Neuronal stem cell (in vitro differentiated cells): ENCODE results near the gene UROS.

Source experiments
- DNase-seq: peaks from one replicate; pipeline ENCODE4 v3.0.0-alpha.2; 2013; ENCODE audit warnings: low spot score
- H2AFZ ChIP-seq: one replicate; pipeline ENCODE4 v1.6.1; 2013; ENCODE audit warnings: mild to moderate bottlenecking, low read length, inconsistent platforms
- H2AK5ac ChIP-seq: 2 replicates; pipeline ENCODE4 v1.6.1; 2013; ENCODE audit warnings: low read depth, mild to moderate bottlenecking, inconsistent platforms, low read length, moderate library complexity, mixed read lengths
- H2BK120ac ChIP-seq: 2 replicates; pipeline ENCODE4 v1.6.1; 2013; ENCODE audit warnings: low read depth, mild to moderate bottlenecking, inconsistent platforms, low read length, moderate library complexity, mixed read lengths
- H2BK12ac ChIP-seq: one replicate; pipeline ENCODE4 v1.6.1; 2013; ENCODE audit warnings: low read length, inconsistent platforms
- H2BK15ac ChIP-seq: 2 replicates; pipeline ENCODE4 v1.6.1; 2013; ENCODE audit warnings: mild to moderate bottlenecking, low read length, inconsistent platforms, mixed read lengths
- H2BK5ac ChIP-seq: one replicate; pipeline ENCODE4 v1.6.1; 2013; ENCODE audit warnings: inconsistent platforms, mild to moderate bottlenecking, low read length, moderate library complexity
- H3K14ac ChIP-seq: one replicate; pipeline ENCODE4 v1.6.1; 2013; ENCODE audit warnings: low read length, inconsistent platforms
- H3K18ac ChIP-seq: 2 replicates; pipeline ENCODE4 v1.6.1; 2013; ENCODE audit warnings: low read length, inconsistent platforms
- H3K23ac ChIP-seq: 2 replicates; pipeline ENCODE4 v1.6.1; 2013; ENCODE audit warnings: low read depth, mild to moderate bottlenecking, mixed read lengths, low read length, inconsistent platforms; ENCODE audit not compliant: poor library complexity
- H3K27ac ChIP-seq: replicated peaks from 3 replicates; pipeline ENCODE4 v1.5.1; 2013; ENCODE audit warnings: low read length, inconsistent platforms
- H3K27me3 ChIP-seq, 3 experiments: 2 replicates each; pipeline ENCODE4 v1.6.1; 2013; ENCODE audit warnings: low read length in 3 of 3, mild to moderate bottlenecking in 2 of 3, inconsistent platforms in 1 of 3, low read depth in 1 of 3, mixed read lengths in 1 of 3, moderate library complexity in 1 of 3; ENCODE audit not compliant: control insufficient read depth in 3 of 3, insufficient read depth in 3 of 3
- H3K36me3 ChIP-seq, 2 donors: replicated peaks in 1 of 2; 2 replicates each; pipeline ENCODE4 v1.6.1; 2013; ENCODE audit warnings: low read length in 2 of 2; ENCODE audit not compliant: control insufficient read depth in 2 of 2, insufficient read depth in 2 of 2
- H3K4ac ChIP-seq: 2 replicates; pipeline ENCODE4 v1.6.1; 2013; ENCODE audit warnings: inconsistent platforms, mild to moderate bottlenecking, low read length, moderate library complexity
- H3K4me1 ChIP-seq, 2 donors: 1 replicate in 1 of 2; 2 replicates in 1 of 2; pipeline ENCODE4 v1.6.1; 2013; ENCODE audit warnings: low read length in 2 of 2, low read depth in 1 of 2; ENCODE audit not compliant: control insufficient read depth in 2 of 2, insufficient read depth in 1 of 2
- H3K4me2 ChIP-seq: one replicate; pipeline ENCODE4 v1.6.1; 2013; ENCODE audit warnings: mild to moderate bottlenecking, low read length, inconsistent platforms; ENCODE audit not compliant: insufficient read depth, poor library complexity, severe bottlenecking
- H3K4me3 ChIP-seq, 2 donors: 2 replicates each; pipeline ENCODE4 v1.5.1; 2013; ENCODE audit warnings: low read length in 2 of 2, mild to moderate bottlenecking in 2 of 2, inconsistent platforms in 1 of 2, moderate library complexity in 1 of 2
- H3K79me1 ChIP-seq: one replicate; pipeline ENCODE4 v1.6.1; 2013; ENCODE audit warnings: low read depth, mild to moderate bottlenecking, inconsistent platforms, low read length, moderate library complexity
- H3K9ac ChIP-seq: one replicate; pipeline ENCODE4 v1.6.1; 2013; ENCODE audit warnings: mild to moderate bottlenecking, low read depth, low read length, inconsistent platforms; ENCODE audit not compliant: poor library complexity
- H3K9me3 ChIP-seq, 2 donors: replicated peaks in 1 of 2; 2 replicates each; pipeline versions ENCODE3 to v1.6.1; 2013; ENCODE audit warnings: low read length in 2 of 2, mild to moderate bottlenecking in 2 of 2, inconsistent platforms in 1 of 2, low read depth in 1 of 2, mixed read lengths in 1 of 2, moderate library complexity in 1 of 2; ENCODE audit not compliant: control insufficient read depth in 2 of 2, insufficient read depth in 1 of 2
- H4K8ac ChIP-seq: one replicate; pipeline ENCODE4 v1.6.1; 2013; ENCODE audit warnings: low read depth, mild to moderate bottlenecking, inconsistent platforms, low read length, moderate library complexity
- H4K91ac ChIP-seq: one replicate; pipeline ENCODE4 v1.6.1; 2013; ENCODE audit warnings: low read length, low read depth, mild to moderate bottlenecking, inconsistent platforms; ENCODE audit not compliant: poor library complexity
- WGBS, 2 donors: extraction: QIAGEN DNeasy Blood & Tissue Kit; methylation state at CpG; one replicate each; pipeline ENCODE4 v1.1.7; 2013; ENCODE audit warnings: missing lambda C conversion rate in 2 of 2, mixed read lengths in 1 of 2; ENCODE audit not compliant: insufficient read length in 2 of 2, insufficient replicate concordance in 1 of 2; ENCODE audit errors: extremely low coverage in 2 of 2; 5-methylcytosine and 5-hydroxymethylcytosine counted together

Gene UROS

DNA sequence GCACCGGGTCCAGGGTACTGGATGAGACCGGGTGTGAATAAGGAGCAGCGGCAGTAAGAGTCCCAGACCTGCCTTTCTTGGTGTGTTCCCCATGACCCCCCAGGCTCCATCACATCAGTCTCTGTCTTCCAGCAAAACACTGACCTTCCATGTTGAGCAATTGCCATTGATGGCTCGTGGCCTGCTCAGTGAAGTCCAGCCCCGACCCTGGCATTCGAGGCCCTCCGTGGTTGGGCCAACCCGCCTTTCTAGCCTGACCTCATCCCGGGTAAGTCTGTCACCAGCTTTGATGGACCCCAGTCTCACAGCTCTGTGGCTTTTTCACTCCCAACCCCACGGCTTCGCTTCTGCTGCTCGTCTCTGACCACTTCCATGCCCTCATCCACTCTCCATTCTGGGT lies 53.9 kb downstream of the UROS start:
- no peaks in the 10 kb centered on the region for H3K27me3 ChIP-seq
- no peak overlapping the region for H2BK5ac ChIP-seq
- no peak overlapping the region for H3K18ac ChIP-seq
- H3K14ac ChIP-seq, result no peak overlapping the region
- WGBS, 2 donors, result no CpG with 5 or more reads among the region's 12 CpGs
- H3K27ac ChIP-seq, result no peak overlapping the region
- H3K4me1 ChIP-seq, result peaks cover 0 to 1% of the 10 kb centered on the region in 2 donors
- no peak overlapping the region for H2BK12ac ChIP-seq
- no peak overlapping the region for H3K4me3 ChIP-seq
- H4K91ac ChIP-seq, result no peak overlapping the region
- H4K8ac ChIP-seq, result no peak overlapping the region
- peaks cover 4 to 39% of the 10 kb centered on the region in 2 donors for H3K36me3 ChIP-seq
- H2AFZ ChIP-seq, result no peak overlapping the region
- H2BK120ac ChIP-seq, result no peak overlapping the region
- no peak overlapping the region for H3K4me2 ChIP-seq
- no peak overlapping the region for H2AK5ac ChIP-seq
- no peak overlapping the region for H3K9ac ChIP-seq
- H3K23ac ChIP-seq, result no peak overlapping the region
- DNase-seq, result no peak
- no peak overlapping the region for H3K4ac ChIP-seq
- H3K79me1 ChIP-seq, result peaks cover 2% of the 10 kb centered on the region
- H2BK15ac ChIP-seq, result no peak overlapping the region
- H3K9me3 ChIP-seq, result no peaks in the 10 kb centered on the region

DNA sequence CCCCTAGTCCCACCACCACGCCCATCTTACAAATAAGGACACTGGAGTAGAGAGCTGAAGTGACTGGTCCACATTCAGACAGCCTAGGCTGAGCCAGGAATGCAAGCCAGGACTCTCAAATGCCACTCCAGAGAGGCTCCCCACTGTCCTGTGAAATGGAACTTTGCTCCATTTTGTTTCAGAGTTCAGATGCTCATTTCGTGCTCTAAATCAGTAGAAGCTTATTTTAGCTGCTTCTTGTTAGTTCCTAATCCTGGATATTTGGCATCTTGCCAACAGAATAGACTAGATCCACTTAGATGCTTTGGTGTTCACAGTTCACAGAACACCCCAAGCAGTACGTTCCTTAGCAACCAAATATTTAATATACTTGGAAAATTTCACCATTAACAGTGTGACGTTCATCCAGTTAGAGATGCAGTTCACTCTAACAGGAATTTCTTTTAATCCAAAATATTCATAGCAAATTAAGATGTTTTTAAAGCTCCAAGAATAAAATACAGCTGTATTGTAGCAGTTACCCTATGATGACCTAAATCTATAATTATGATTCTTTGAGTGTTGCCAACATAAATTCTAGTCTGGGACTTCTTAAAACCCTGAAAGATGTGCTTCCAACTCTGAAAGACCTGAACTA lies 54.7 kb downstream of the UROS start:
- H4K91ac ChIP-seq, result no peak overlapping the region
- H2AK5ac ChIP-seq, result no peak overlapping the region
- H3K9ac ChIP-seq, result no peak overlapping the region
- no peak overlapping the region for H3K4me3 ChIP-seq
- peaks cover 0 to 1% of the 10 kb centered on the region in 2 donors for H3K4me1 ChIP-seq
- no peak overlapping the region for H3K14ac ChIP-seq
- no peak overlapping the region for H3K4ac ChIP-seq
- H3K9me3 ChIP-seq, result no peaks in the 10 kb centered on the region
- no peak overlapping the region for H4K8ac ChIP-seq
- no peak overlapping the region for H2BK120ac ChIP-seq
- H3K4me2 ChIP-seq, result no peak overlapping the region
- no CpG with 5 or more reads among the region's 4 CpGs for WGBS, 2 donors
- H2BK15ac ChIP-seq, result no peak overlapping the region
- no peak overlapping the region for H2BK5ac ChIP-seq
- no peak overlapping the region for H3K23ac ChIP-seq
- no peaks in the 10 kb centered on the region for H3K27me3 ChIP-seq
- H3K36me3 ChIP-seq, result peaks cover 5 to 47% of the 10 kb centered on the region in 2 donors
- no peak overlapping the region for H2AFZ ChIP-seq
- no peak overlapping the region for H3K18ac ChIP-seq
- no peaks in the 10 kb centered on the region for H3K79me1 ChIP-seq
- H2BK12ac ChIP-seq, result no peak overlapping the region
- H3K27ac ChIP-seq, result no peak overlapping the region
- DNase-seq, result no peak

DNA sequence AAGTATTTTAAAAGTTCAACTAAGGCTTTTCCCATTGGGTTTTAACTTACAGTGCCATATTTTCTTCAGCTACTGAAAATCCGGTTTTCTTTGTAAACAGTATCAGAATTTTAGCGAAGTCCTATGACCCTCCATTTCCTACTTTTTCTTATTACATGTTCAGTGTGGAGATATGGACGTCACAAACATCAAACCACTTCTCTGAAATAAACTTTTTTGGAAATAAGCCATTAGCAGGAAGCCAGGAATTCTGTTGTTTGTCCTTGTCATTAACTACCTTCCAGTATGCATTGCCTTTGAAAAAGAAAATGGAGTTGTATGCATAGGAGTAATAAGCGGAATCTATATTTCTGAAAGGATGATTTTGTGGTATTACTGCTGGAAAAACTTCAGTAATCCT lies 56.5 kb downstream of the UROS start:
- no peak overlapping the region for H3K27ac ChIP-seq
- H3K23ac ChIP-seq, result no peak overlapping the region
- H2BK120ac ChIP-seq, result no peak overlapping the region
- no peak overlapping the region for H2BK12ac ChIP-seq
- no peak overlapping the region for H2AFZ ChIP-seq
- no peak overlapping the region for H3K14ac ChIP-seq
- H3K79me1 ChIP-seq, result no peaks in the 10 kb centered on the region
- no peak overlapping the region for H2AK5ac ChIP-seq
- no peaks in the 10 kb centered on the region for H3K27me3 ChIP-seq
- H3K9me3 ChIP-seq, result no peaks in the 10 kb centered on the region
- no CpG with 5 or more reads among the region's 4 CpGs for whole genome bisulfite sequencing, 2 donors
- peaks cover 11 to 13% of the 10 kb centered on the region in 2 donors for H3K4me1 ChIP-seq
- H4K91ac ChIP-seq, result no peak overlapping the region
- DNase-seq, result no peak
- H2BK5ac ChIP-seq, result no peak overlapping the region
- peaks cover 5 to 61% of the 10 kb centered on the region in 2 donors for H3K36me3 ChIP-seq
- H3K9ac ChIP-seq, result no peak overlapping the region
- H3K18ac ChIP-seq, result no peak overlapping the region
- no peak overlapping the region for H2BK15ac ChIP-seq
- H3K4me2 ChIP-seq, result no peak overlapping the region
- no peak overlapping the region for H3K4me3 ChIP-seq
- no peak overlapping the region for H3K4ac ChIP-seq
- H4K8ac ChIP-seq, result no peak overlapping the region

DNA sequence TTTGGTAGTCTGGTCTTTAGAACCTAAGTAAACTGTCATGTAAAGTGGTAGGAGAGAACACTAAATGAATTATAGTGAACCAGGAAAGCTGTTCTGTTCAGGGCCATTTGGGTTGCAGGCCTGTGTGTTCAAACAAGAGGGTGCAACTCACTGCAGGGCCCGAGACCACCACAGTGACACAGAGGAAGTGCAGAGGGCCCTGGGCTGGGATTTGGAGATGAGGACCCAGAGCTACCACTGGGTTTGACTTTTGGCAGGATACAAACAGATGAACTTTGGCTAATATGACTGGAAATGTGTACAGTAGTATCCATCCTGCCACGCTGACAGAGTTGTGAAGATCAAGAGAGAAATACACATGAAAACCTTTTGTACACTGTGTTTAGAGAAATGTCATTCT lies 57.2 kb downstream of the UROS start:
- no peak overlapping the region for H3K9ac ChIP-seq
- peaks cover 13 to 17% of the 10 kb centered on the region in 2 donors for H3K4me1 ChIP-seq
- H2BK5ac ChIP-seq, result no peak overlapping the region
- no peaks in the 10 kb centered on the region for H3K79me1 ChIP-seq
- H2AFZ ChIP-seq, result no peak overlapping the region
- H2BK15ac ChIP-seq, result no peak overlapping the region
- no peak overlapping the region for H3K4ac ChIP-seq
- no peak overlapping the region for H3K14ac ChIP-seq
- no peak overlapping the region for H4K91ac ChIP-seq
- no peak for DNase-seq
- H3K9me3 ChIP-seq, result no peaks in the 10 kb centered on the region
- H3K27me3 ChIP-seq, result no peaks in the 10 kb centered on the region
- no peak overlapping the region for H2BK120ac ChIP-seq
- no peak overlapping the region for H3K27ac ChIP-seq
- no peak overlapping the region for H3K4me3 ChIP-seq
- H3K23ac ChIP-seq, result no peak overlapping the region
- H4K8ac ChIP-seq, result no peak overlapping the region
- peaks cover 5 to 67% of the 10 kb centered on the region in 2 donors for H3K36me3 ChIP-seq
- no CpG with 5 or more reads among the region's 2 CpGs for WGBS, 2 donors
- no peak overlapping the region for H3K4me2 ChIP-seq
- no peak overlapping the region for H2AK5ac ChIP-seq
- no peak overlapping the region for H3K18ac ChIP-seq
- H2BK12ac ChIP-seq, result no peak overlapping the region
